Measurements from ENCODE around the gene DCLK3. TPM values are rescaled to one million over a fixed set of nuclear protein-coding genes. Genes with fewer than 3 reads are reported as not detected.
A peak's percentile ranks its signal among the peaks of the same experiment; 100 is the strongest.

The DCLK3 gene
- total RNA-seq, 1 donor from 2014 or later = 7.7 TPM

DNA sequence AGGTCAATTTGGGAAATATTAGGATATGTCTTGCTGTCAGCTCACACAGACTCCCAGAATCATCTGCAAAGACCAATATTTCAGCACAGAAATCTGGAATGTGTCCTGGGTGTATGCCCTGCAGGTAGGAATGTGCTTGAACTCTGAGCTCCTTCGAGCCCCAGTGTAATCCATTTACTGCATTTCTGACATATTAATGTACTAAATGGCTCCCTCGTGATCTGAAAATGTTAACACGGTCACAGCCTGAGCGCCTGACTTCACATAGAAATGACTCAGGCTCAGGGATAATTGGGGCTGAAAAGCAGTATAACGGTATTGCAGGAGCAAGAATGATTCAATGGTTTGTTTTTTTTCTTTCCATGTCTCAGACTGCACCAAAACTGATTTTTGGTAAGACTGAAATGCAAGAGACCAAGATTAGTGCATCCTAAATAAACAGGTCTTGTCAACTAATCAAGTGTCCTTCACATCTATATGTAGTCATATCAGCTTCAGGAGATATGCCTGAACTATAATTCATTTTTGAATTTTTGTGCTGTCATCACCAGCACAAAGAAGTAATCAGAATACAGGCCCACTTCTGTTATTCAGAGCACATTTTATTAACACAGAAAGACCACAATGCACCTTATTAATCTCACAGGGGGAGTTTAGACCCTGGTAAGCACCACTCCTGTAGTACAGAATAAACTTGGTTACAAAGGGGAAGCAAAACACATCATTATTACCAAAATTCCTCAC, 49.8 kb downstream of the DCLK3 start:
- FAIRE-seq (no peak), DNase-seq (ENCODE audit: low spot score in 2 of 2) (no peak)

- DNase-seq (ENCODE audit: low spot score in 2 of 2) (no peak), FAIRE-seq (no peak)
Measured at GRCh38 chr3:36713904-36714303, 50.4 kb downstream of the DCLK3 start.

DNA sequence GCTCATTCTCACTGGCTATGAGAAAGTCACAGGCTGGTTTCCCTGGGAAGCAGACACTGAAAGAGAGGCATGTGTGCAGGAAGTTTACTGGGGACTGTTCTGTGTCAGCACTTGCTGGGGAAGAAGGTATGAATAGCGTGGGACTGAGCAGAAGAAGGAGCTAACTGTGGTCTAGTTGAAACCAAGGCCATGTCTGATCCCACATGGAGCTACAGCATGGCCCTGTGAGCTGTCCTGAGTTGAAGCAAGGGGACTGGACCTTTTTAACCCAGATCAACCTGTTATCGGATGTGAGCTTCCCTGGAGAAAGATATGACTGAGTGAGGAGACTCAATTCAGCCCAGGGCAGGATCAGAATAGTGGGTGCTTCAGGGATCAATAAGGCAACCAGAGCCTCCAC, 53.7 kb downstream of the DCLK3 start:
- FAIRE-seq (no peak), DNase-seq (ENCODE audit: low spot score in 2 of 2) (no peak)

- FAIRE-seq = no peak
- no peak for DNase-seq (ENCODE audit: low spot score in 2 of 2)
Measured at GRCh38 chr3:36709826-36710365, 54.5 kb downstream of the DCLK3 start.

GRCh38 chr3:36709281-36709680, 55.1 kb downstream of the DCLK3 start:
- DNase-seq (ENCODE audit: low spot score in 2 of 2) (no peak), FAIRE-seq (no peak)

- DNase-seq (ENCODE audit: low spot score in 2 of 2) = no peak
- no peak for FAIRE-seq
Measured at GRCh38 chr3:36707623-36708409, 56.5 kb downstream of the DCLK3 start.

DNA sequence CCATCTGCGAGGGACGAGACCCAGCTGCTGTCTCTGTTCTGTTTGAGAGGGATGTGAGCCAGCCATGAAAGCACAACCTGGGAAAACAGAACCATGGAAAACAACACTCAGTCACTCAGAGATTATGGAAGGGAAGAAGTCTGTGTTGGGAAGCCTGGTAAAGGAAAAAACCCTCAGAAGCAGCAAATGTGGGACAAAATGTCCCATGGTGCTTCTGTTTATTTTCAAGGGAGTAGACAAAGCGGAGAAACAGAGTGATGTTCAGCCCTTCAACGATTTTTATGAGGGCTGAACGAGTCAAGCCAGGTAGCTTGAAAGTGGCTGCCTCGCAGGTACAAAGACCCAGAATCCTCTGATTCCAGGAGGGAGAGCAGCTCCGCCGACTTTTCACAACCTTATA, 59.3 kb downstream of the DCLK3 start:
- no peak for DNase-seq (ENCODE audit: low spot score in 2 of 2)
- no peak for FAIRE-seq

GRCh38 chr3:36704280-36704679, 60.1 kb downstream of the DCLK3 start:
- no peak for FAIRE-seq
- DNase-seq (ENCODE audit: low spot score in 2 of 2) = no peak

- no peak for FAIRE-seq
- no peak for DNase-seq (ENCODE audit: low spot score in 2 of 2)
Measured at GRCh38 chr3:36701249-36701572, 63.1 kb downstream of the DCLK3 start.

- DNase-seq (ENCODE audit: low spot score in 2 of 2) (peak in 1 of 2 donors; percentile 31), FAIRE-seq (peak; percentile 42)
Measured at GRCh38 chr3:36700537-36701248, 63.7 kb downstream of the DCLK3 start.

DNA sequence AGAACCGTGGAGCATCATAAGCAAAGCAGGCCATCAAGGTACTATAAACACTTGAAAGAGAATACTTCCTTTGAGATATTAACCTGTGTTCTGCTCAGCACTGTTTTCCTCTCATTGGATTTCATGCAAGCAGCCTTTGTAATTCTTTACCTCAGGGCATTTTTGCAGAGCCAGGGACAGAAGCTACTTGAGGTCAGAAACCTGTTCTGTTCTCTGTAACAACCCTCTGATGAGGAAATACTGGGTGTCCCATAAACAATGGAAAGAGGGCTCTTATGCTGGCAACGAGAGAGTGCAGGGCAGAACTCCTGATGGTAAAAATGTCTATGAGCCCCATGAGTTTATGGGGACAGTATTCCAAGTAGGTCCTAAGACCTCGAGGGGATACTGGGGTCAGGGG, 66.0 kb downstream of the DCLK3 start:
- DNase-seq (ENCODE audit: low spot score in 2 of 2) (no peak), FAIRE-seq (no peak)

- DNase-seq (ENCODE audit: low spot score in 2 of 2) (no peak), FAIRE-seq (no peak)
Measured at GRCh38 chr3:36697229-36698001, 66.9 kb downstream of the DCLK3 start.

- FAIRE-seq = no peak
- DNase-seq (ENCODE audit: low spot score in 2 of 2) = no peak
Measured at GRCh38 chr3:36696799-36697198, 67.6 kb downstream of the DCLK3 start.

DNA sequence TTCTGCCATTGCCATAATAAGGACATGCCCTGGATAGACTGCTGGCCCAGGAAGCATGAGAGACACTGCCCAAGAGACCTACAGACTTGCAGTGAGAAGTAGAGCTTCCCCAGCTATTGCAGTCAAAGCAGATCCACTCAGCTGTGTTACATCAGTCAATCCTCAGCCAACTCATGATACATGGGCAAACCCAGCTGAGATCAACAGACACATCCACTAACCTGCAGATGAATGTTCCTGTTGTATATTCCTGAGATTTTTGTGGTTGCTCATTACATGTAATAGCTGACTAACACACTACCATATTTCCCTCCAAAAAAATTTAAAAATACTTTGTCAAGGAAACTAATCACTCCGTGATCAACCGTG, 68.6 kb downstream of the DCLK3 start:
- no peak for FAIRE-seq
- no peak for DNase-seq (ENCODE audit: low spot score in 2 of 2)

GRCh38 chr3:36695113-36695768, 69.1 kb downstream of the DCLK3 start:
- FAIRE-seq (no peak), DNase-seq (ENCODE audit: low spot score in 2 of 2) (no peak)

GRCh38 chr3:36693670-36694069, 70.7 kb downstream of the DCLK3 start:
- DNase-seq (ENCODE audit: low spot score in 2 of 2) = no peak
- FAIRE-seq = no peak

- FAIRE-seq (no peak), DNase-seq (ENCODE audit: low spot score in 2 of 2) (no peak)
Measured at GRCh38 chr3:36689560-36689959, 74.8 kb downstream of the DCLK3 start.

DNA sequence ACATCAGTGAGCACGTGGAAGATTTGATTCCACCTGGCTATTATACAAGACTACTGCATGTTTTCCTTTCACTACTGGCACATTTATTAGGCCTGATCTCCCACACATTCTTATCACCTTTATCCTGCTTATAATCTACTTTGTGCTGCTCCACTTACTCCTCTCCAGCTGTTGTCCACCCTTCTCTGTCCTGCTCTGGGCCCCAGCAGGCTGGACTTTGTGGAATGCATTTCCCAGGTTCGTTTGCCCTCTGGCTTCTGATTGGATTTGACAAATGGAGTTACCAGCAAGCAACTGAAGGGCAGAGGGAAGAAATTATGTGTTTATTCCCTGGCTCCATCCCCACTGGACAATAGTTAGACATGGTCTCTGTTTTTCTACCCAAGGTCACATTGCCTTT, 75.5 kb downstream of the DCLK3 start:
- FAIRE-seq (no peak), DNase-seq (ENCODE audit: low spot score in 2 of 2) (no peak)

- no peak for FAIRE-seq
Measured at GRCh38 chr3:36686516-36686915, 77.8 kb downstream of the DCLK3 start.

GRCh38 chr3:36681867-36682266, 82.5 kb downstream of the DCLK3 start:
- DNase-seq (ENCODE audit: low spot score in 2 of 2) (no peak), FAIRE-seq (no peak)

More at GRCh38 chr3:36686516-36686915, 77.8 kb downstream of the DCLK3 start:
- no peak for DNase-seq (ENCODE audit: low spot score in 2 of 2)
